GM12875 (cell line): Measurements from ENCODE around the gene CHMP4B.

Source experiments
- H3K4me3 ChIP-seq: one replicate; pipeline ENCODE4 v1.5.1; 2011; ENCODE audit warnings: low read depth, low read length, control low read depth
- CTCF ChIP-seq: IDR thresholded peaks from 2 replicates; pipeline ENCODE4 v1.5.1; 2011; ENCODE audit warnings: low read depth, mild to moderate bottlenecking, control low read depth, inconsistent platforms, low read length, moderate library complexity, borderline replicate concordance; ENCODE audit not compliant: insufficient read depth

Gene CHMP4B

GRCh38 chr20:33810885-33811775 lies at the start of gene CHMP4B:
TSS of gene CHMP4B (plus strand) at chr20:33811348. CDS start at chr20:33811469, 121 bp downstream.
- TF ChIP-seq CTCF, result no peak
- peak within 1 kb of the TSS; percentile 80 for H3K4me3 ChIP-seq

- H3K4me3 ChIP-seq, result no peak overlapping the region
Measured at GRCh38 chr20:33761698-33762250, 49.4 kb upstream of the CHMP4B start.

GRCh38 chr20:33765099-33765498 lies 46.0 kb upstream of the CHMP4B start:
- no peak overlapping the region for H3K4me3 ChIP-seq
- TF ChIP-seq CTCF, result no peak

More at GRCh38 chr20:33761698-33762250, 49.4 kb upstream of the CHMP4B start:
- no peak for TF ChIP-seq CTCF

- no peak overlapping the region for H3K4me3 ChIP-seq
- no peak for TF ChIP-seq CTCF
Measured at GRCh38 chr20:33765592-33765991, 45.6 kb upstream of the CHMP4B start.

- no peak for TF ChIP-seq CTCF
Measured at GRCh38 chr20:33766686-33767085, 44.5 kb upstream of the CHMP4B start.

GRCh38 chr20:33767777-33768138 lies 43.4 kb upstream of the CHMP4B start:
- no peak overlapping the region for H3K4me3 ChIP-seq
- no peak for TF ChIP-seq CTCF

More at GRCh38 chr20:33766686-33767085, 44.5 kb upstream of the CHMP4B start:
- no peak overlapping the region for H3K4me3 ChIP-seq

- no peak for TF ChIP-seq CTCF
- H3K4me3 ChIP-seq, result no peak overlapping the region
Measured at GRCh38 chr20:33769043-33769442, 42.1 kb upstream of the CHMP4B start.
